ENCODE data around the gene NUP133. TPM values are rescaled to one million over a fixed set of nuclear protein-coding genes. Genes with fewer than 3 reads are reported as not detected.
A peak's percentile ranks its signal among the peaks of the same experiment; 100 is the strongest.

NUP133 gene
- total RNA-seq: 10 to 100 TPM; 23.0 to 42.8 (median 38.4) TPM
- 10 to 100 TPM; 15.3 to 21.0 (median 17.8) TPM for polyA plus RNA-seq
- long read RNA-seq, donor 1, full-length matches to known transcripts: 1 of 15 reads
- long read RNA-seq, donor 1, partial matches to known transcripts: 14 of 15 reads
- long read RNA-seq, donor 1, other reads (novel, unspliced or antisense): 0 of 15 reads
- long read RNA-seq, donor 2, full-length matches to known transcripts: 3 of 3 reads
- long read RNA-seq, donor 2, partial matches to known transcripts: 0 of 3 reads
- long read RNA-seq, donor 2, other reads (novel, unspliced or antisense): 0 of 3 reads

- WGBS, 5 donors: 0 to 1% (median 1%) methylated on average over 52 to 65 of the region's 65 CpGs
- Histone ChIP-seq H3K27me3 (replicated peaks in 1 of 7) (no peaks in the 10 kb centered on the region), H3K4me1 (peaks cover 14 to 38% (median 26%) of the 10 kb centered on the region in 6 donors), H3K27ac (peak within 1 kb of the TSS; percentile 90 to 96 (median 96)), H3K4me3 (peak within 1 kb of the TSS; percentile 77 to 99 (median 89)), H3K36me3 (peaks cover 0 to 25% (median 5%) of the 10 kb centered on the region in 6 donors), H3K9me3 (no peaks in the 10 kb centered on the region)
- intact Hi-C loops (cut with DNase I; ENCODE audit: low total_unique reads): no loop called here
- DNase-seq: peak; percentile 100
- TF ChIP-seq POLR2AphosphoS5 (IDR thresholded peaks at IDR 0.05) (peak; percentile 94 to 98 (median 98)), POLR2A (IDR thresholded peaks at IDR 0.05) (peak; percentile 7 to 83 (median 44)), CTCF (IDR thresholded peaks at IDR 0.05 in 8 of 11, conservative IDR thresholded peaks at IDR 0.05 in 3 of 11) (peak in 3 of 11 experiments; percentile 7 to 23 (median 9))
Measured at GRCh38 chr1:229507951-229508822, at the start of gene NUP133. Gene NUP133 (minus strand): TSS chr1:229508341. CDS start chr1:229508249, 92 bp downstream.

- H3K36me3 ChIP-seq: no peaks in the 10 kb centered on the region
- intact Hi-C loops (cut with DNase I; ENCODE audit: low total_unique reads): loop anchor here (5.0 kb wide), 1 partner anchor 70 kb away; the partner anchor contains the start of genes TAF5L and URB2
- H3K4me1 ChIP-seq: peaks cover 9 to 69% (median 56%) of the 10 kb centered on the region in 6 donors
- TF ChIP-seq POLR2A (IDR thresholded peaks at IDR 0.05) (no peak), POLR2AphosphoS5 (IDR thresholded peaks at IDR 0.05) (no peak), CTCF (IDR thresholded peaks at IDR 0.05 in 8 of 11, conservative IDR thresholded peaks at IDR 0.05 in 3 of 11) (no peak)
- H3K9me3 ChIP-seq: no peaks in the 10 kb centered on the region
- DNase-seq: no peak
- no peaks in the 10 kb centered on the region for H3K27me3 ChIP-seq (replicated peaks in 1 of 7)
- H3K4me3 ChIP-seq: peak overlapping the region; percentile 60 to 99 (median 94)
- peak overlapping the region; percentile 80 to 94 (median 90) for H3K27ac ChIP-seq
- 27 to 32% (median 28%) methylated on average over 5 of the region's 5 CpGs for WGBS, 5 donors
Measured at GRCh38 chr1:229557200-229557850, 49.2 kb upstream of the NUP133 start.

- DNase-seq: no peak
- no peak overlapping the region for H3K4me3 ChIP-seq
- no peaks in the 10 kb centered on the region for H3K36me3 ChIP-seq
- TF ChIP-seq POLR2AphosphoS5 (IDR thresholded peaks at IDR 0.05): no peak
- no peak for TF ChIP-seq CTCF (IDR thresholded peaks at IDR 0.05 in 8 of 11, conservative IDR thresholded peaks at IDR 0.05 in 3 of 11)
- no peak for TF ChIP-seq POLR2A (IDR thresholded peaks at IDR 0.05)
- 71 to 83% (median 79%) methylated on average over 10 of the region's 10 CpGs for WGBS, 5 donors
- no peaks in the 10 kb centered on the region for H3K27me3 ChIP-seq (replicated peaks in 1 of 7)
- intact Hi-C loops (cut with DNase I; ENCODE audit: low total_unique reads): loop anchor here (5.0 kb wide), 1 partner anchor 72 kb away; the partner anchor contains the start of genes TAF5L and URB2
- H3K9me3 ChIP-seq: no peaks in the 10 kb centered on the region
- H3K4me1 ChIP-seq: peaks cover 9 to 81% (median 64%) of the 10 kb centered on the region in 6 donors
- no peak overlapping the region for H3K27ac ChIP-seq
Measured at GRCh38 chr1:229554886-229555621, 46.9 kb upstream of the NUP133 start.
